T-helper 17 cell (primary cell): ENCODE measurements around the gene ARHGAP42. TPM values are rescaled to one million over a fixed set of nuclear protein-coding genes. Genes with fewer than 3 reads are reported as not detected.

Source experiments
- ATAC-seq: fragments of 150-1000 bp; cut with Tn5 transposase; 2 replicates; pipeline ENCODE4 v1.10.0; 2021; ENCODE audit warnings: mild to moderate bottlenecking, moderate library complexity
- DNase-seq, 3 donors: peaks; one replicate each; pipeline versions ENCODE4 v3.0.0 to v3.0.0-alpha.2; 2020 to 2021
- H3K9me3 ChIP-seq: one replicate; pipeline ENCODE4 v1.7.0; 2013; ENCODE audit warnings: low read length, mild to moderate bottlenecking; ENCODE audit not compliant: control insufficient read depth, poor library complexity, severe bottlenecking
- H3K27ac Mint-ChIP-seq: one replicate; pipeline ENCODE4 v1.8.0; 2022; ENCODE audit warnings: mild to moderate bottlenecking, moderate library complexity, mixed read lengths
- H3K27me3 Mint-ChIP-seq: one replicate; pipeline ENCODE4 v1.8.0; 2022; ENCODE audit warnings: mixed read lengths
- H3K36me3 Mint-ChIP-seq: one replicate; pipeline ENCODE4 v1.8.0; 2022; ENCODE audit warnings: low read depth, mixed read lengths
- H3K4me1 Mint-ChIP-seq: one replicate; pipeline ENCODE4 v1.8.0; 2022; ENCODE audit warnings: mild to moderate bottlenecking, mixed read lengths
- H3K4me3 Mint-ChIP-seq: one replicate; pipeline ENCODE4 v1.8.0; 2022; ENCODE audit warnings: mild to moderate bottlenecking, moderate library complexity, mixed read lengths
- total RNA-seq, 4 donors: library from RNA in 2 of 4; stranded (reverse) in 2 of 4; gene quantifications; one replicate each; pipeline ENCODE4 v1.2.3 and lab custom pipeline; 2022 to 2026

Gene ARHGAP42
- total RNA-seq, 2 donors from 2014 or later = 0.12 to 0.31 TPM

DNA sequence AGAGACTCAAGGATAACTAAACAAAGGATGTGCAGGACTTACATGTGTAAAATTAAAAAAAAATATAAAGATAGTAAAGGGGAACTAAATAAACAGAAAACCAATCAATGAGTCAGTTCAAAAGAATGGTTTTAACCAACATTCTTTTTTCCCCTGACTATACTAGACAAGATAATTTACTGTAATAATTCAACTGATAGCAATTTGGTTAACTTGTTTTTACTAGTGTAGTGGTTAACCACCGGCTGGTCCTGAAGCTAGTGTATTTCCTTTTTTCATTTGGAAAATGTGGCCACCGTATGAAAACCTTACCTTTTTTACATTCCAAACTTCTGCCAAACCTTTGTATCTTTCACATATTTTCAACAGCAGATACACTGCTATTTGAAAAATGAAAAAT, 123.1 kb downstream of the ARHGAP42 start:
- Mint-ChIP-seq H3K36me3 (no peaks in the 10 kb centered on the region), H3K27me3 (no peaks in the 10 kb centered on the region)
- no peaks in the 10 kb centered on the region for H3K9me3 ChIP-seq

DNA sequence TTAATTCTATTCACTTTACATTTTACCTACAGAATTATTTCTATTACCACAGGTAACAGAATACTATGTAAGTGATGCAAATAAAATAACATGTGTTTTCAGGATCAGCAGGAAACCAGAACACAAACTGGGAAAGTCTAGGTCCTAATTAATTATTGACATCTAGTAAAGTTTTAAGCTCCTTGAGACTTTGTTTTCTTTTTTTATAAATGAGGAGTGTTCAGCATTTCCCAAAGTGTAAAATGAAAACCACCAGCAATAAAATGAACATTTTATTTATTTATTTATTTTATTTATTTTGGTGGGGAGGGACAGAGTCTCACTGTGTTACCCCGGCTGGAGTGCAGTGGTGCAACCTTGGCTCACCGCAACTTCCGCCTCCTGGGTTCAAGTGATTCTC, 123.6 kb downstream of the ARHGAP42 start:
- H3K36me3 Mint-ChIP-seq = no peaks in the 10 kb centered on the region
- no peak overlapping the region for H3K27ac Mint-ChIP-seq
- no peaks in the 10 kb centered on the region for H3K4me1 Mint-ChIP-seq
- H3K27me3 Mint-ChIP-seq = no peaks in the 10 kb centered on the region
- no peak for DNase-seq
- no peaks in the 10 kb centered on the region for H3K9me3 ChIP-seq
- ATAC-seq = no peak
- H3K4me3 Mint-ChIP-seq = no peak overlapping the region

More for the DNA sequence above, 123.1 kb downstream of the ARHGAP42 start:
- DNase-seq (no peak), ATAC-seq (no peak)
- no peaks in the 10 kb centered on the region for H3K4me1 Mint-ChIP-seq
- no peak overlapping the region for H3K27ac Mint-ChIP-seq
- H3K4me3 Mint-ChIP-seq = no peak overlapping the region

GRCh38 chr11:100812517-100812916, 125.4 kb downstream of the ARHGAP42 start:
- no peak overlapping the region for H3K27ac Mint-ChIP-seq
- H3K4me1 Mint-ChIP-seq = no peaks in the 10 kb centered on the region
- no peak for ATAC-seq
- H3K4me3 Mint-ChIP-seq = no peak overlapping the region
- no peak for DNase-seq
- H3K9me3 ChIP-seq = no peaks in the 10 kb centered on the region
- no peaks in the 10 kb centered on the region for H3K36me3 Mint-ChIP-seq
- no peaks in the 10 kb centered on the region for H3K27me3 Mint-ChIP-seq

DNA sequence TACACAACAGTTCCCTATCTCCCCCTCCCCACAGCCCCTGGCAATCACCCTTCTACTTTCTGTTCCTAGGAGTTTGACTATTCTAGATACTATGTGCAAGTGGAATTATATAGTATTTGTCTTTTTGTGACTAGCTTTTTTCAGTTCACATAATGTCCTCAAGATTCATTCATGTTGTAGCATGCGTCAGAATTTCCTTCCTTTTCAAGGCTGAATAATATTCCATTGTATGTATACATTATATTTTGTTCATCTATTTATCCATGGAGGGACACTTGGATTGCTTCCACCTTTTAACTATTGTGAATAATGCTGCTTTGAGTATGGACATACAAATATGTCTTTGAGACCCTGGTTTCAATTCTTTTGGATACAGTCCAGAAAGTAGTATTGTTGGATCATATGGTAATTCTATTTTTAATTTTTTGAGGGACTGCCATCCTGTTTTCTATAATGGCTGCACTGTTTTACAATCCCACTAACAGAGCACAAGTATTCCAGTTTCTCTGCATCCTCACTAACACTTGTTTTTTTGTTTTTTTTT, 128.8 kb downstream of the ARHGAP42 start:
- no peak for ATAC-seq
- no peak overlapping the region for H3K4me3 Mint-ChIP-seq
- no peak for DNase-seq
- H3K36me3 Mint-ChIP-seq = no peaks in the 10 kb centered on the region
- no peaks in the 10 kb centered on the region for H3K9me3 ChIP-seq
- H3K4me1 Mint-ChIP-seq = no peaks in the 10 kb centered on the region
- H3K27me3 Mint-ChIP-seq = no peaks in the 10 kb centered on the region
- H3K27ac Mint-ChIP-seq = no peak overlapping the region

DNA sequence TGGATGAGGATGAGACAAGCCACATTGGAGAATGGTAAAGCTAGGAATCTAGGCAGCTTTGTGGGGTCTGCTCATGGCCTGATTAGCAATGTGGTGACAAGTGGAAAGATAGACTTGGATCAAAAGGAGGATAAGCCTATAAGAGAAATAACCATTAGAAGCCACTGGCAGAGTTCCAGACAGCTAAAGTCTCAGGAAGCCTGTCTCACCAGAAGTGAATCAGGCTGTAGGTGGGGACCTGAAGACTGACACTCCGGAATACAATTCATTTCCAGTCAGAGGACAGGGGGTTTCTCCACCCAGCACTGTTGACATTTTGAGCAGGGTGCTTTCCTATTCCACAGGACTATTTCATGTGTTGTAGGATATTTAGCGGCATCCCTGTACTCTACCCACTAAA, 129.7 kb downstream of the ARHGAP42 start:
- ATAC-seq (no peak), DNase-seq (no peak)
- Mint-ChIP-seq H3K36me3 (no peaks in the 10 kb centered on the region), H3K4me1 (no peaks in the 10 kb centered on the region), H3K27me3 (no peaks in the 10 kb centered on the region), H3K27ac (no peak overlapping the region), H3K4me3 (no peak overlapping the region)
- no peaks in the 10 kb centered on the region for H3K9me3 ChIP-seq

DNA sequence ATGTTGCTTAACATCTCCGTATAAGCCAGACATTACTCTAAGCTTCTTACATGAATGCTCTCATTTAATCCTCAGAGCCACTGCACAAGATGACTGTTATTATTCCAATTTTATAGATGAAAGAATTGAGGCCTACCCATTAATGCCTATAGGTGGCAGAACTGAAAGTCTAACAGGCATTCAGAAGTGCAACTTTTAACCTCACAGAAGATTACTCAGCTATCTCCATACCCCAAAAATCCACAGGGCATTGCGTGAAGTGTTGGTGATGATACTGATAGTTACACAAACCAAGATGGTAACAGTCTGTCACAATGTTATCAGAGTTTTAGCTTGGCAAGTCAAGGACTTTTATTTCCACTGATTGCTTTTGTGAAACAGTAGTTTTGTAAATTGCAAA, 130.5 kb downstream of the ARHGAP42 start:
- Mint-ChIP-seq H3K4me1 (no peaks in the 10 kb centered on the region), H3K27me3 (no peaks in the 10 kb centered on the region), H3K36me3 (no peaks in the 10 kb centered on the region), H3K4me3 (no peak overlapping the region), H3K27ac (no peak overlapping the region)
- H3K9me3 ChIP-seq = no peaks in the 10 kb centered on the region
- ATAC-seq (no peak), DNase-seq (no peak)

DNA sequence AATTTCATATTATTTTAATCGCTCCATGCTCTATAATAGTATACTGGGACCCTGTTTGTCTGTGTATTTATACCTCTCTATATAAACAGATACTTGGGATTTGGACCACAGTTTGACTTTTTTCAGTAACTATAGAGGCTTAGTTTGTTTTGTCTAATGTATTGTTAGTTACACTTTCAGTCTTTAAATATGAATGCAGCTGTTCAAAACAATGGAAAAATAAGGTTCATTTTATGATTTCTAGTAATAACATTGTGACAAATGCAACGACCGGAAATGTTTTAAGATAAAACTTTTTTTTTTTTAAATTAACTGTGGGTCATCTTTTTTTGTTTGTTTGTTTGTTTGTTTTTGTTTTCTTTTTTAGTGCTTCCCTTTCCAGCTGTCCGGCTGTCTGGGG, 133.5 kb downstream of the ARHGAP42 start:
- no peaks in the 10 kb centered on the region for H3K4me1 Mint-ChIP-seq
- no peaks in the 10 kb centered on the region for H3K9me3 ChIP-seq
- no peak overlapping the region for H3K27ac Mint-ChIP-seq
- H3K36me3 Mint-ChIP-seq = no peaks in the 10 kb centered on the region
- DNase-seq (no peak), ATAC-seq (no peak)
- H3K27me3 Mint-ChIP-seq = no peaks in the 10 kb centered on the region
- H3K4me3 Mint-ChIP-seq = no peak overlapping the region

- H3K9me3 ChIP-seq = no peaks in the 10 kb centered on the region
- DNase-seq (no peak), ATAC-seq (no peak)
- H3K36me3 Mint-ChIP-seq = no peaks in the 10 kb centered on the region
- H3K27me3 Mint-ChIP-seq = no peaks in the 10 kb centered on the region
- H3K4me3 Mint-ChIP-seq = no peak overlapping the region
- no peaks in the 10 kb centered on the region for H3K4me1 Mint-ChIP-seq
- H3K27ac Mint-ChIP-seq = no peak overlapping the region
Observed at GRCh38 chr11:100821198-100821597, 134.1 kb downstream of the ARHGAP42 start.

- DNase-seq (no peak), ATAC-seq (no peak)
- H3K4me1 Mint-ChIP-seq = no peaks in the 10 kb centered on the region
- no peaks in the 10 kb centered on the region for H3K27me3 Mint-ChIP-seq
- H3K4me3 Mint-ChIP-seq = no peak overlapping the region
- H3K9me3 ChIP-seq = no peaks in the 10 kb centered on the region
- H3K36me3 Mint-ChIP-seq = no peaks in the 10 kb centered on the region
- no peak overlapping the region for H3K27ac Mint-ChIP-seq
Observed at GRCh38 chr11:100823360-100823759, 136.3 kb downstream of the ARHGAP42 start.

DNA sequence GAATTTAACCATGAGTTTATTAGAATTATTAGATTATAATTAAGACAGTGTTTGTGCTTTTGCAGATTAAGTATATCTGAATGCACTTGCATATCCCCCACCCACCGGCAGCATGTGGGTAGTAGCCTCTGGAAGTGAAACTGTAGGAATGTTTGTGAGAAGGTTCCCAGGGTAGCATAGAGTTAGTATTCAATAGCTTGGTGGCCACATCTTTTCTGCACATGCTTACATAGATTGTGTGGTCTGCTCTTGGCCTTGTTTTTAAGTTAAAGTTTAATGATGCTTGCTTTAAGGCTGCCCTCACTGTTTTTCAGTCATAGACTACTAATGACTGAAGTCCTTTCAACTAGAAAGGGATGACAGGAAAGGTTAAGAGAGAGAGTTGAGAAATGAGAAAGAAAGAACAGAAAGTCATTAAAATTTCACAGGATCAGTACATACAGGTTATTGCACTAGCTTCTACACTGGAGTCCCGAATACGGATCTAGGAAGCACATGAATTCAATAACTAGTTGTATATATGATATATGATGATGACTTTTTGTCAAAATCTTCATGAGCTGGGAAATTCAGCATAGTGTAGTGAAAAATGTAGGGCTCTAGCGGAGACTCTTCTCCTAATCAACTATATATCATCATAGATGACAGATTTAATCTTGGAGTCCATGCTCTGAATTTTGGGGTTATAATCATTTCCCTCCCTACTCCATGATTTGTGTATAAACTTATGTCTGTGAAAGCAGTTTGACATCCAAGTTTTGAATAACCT, 137.1 kb downstream of the ARHGAP42 start:
- Mint-ChIP-seq H3K27ac (no peak overlapping the region), H3K4me3 (no peak overlapping the region), H3K36me3 (no peaks in the 10 kb centered on the region), H3K27me3 (no peaks in the 10 kb centered on the region), H3K4me1 (no peaks in the 10 kb centered on the region)
- ATAC-seq = no peak
- no peaks in the 10 kb centered on the region for H3K9me3 ChIP-seq
- no peak for DNase-seq

- DNase-seq = no peak
- H3K36me3 Mint-ChIP-seq = no peaks in the 10 kb centered on the region
- no peaks in the 10 kb centered on the region for H3K27me3 Mint-ChIP-seq
- no peaks in the 10 kb centered on the region for H3K9me3 ChIP-seq
- ATAC-seq = no peak
- H3K4me1 Mint-ChIP-seq = no peaks in the 10 kb centered on the region
- no peak overlapping the region for H3K4me3 Mint-ChIP-seq
- H3K27ac Mint-ChIP-seq = no peak overlapping the region
Observed at GRCh38 chr11:100825626-100826025, 138.5 kb downstream of the ARHGAP42 start.

- DNase-seq (no peak), ATAC-seq (no peak)
- no peaks in the 10 kb centered on the region for H3K9me3 ChIP-seq
- Mint-ChIP-seq H3K36me3 (no peaks in the 10 kb centered on the region), H3K4me3 (no peak overlapping the region), H3K4me1 (no peaks in the 10 kb centered on the region), H3K27me3 (no peaks in the 10 kb centered on the region), H3K27ac (no peak overlapping the region)
Observed at GRCh38 chr11:100827934-100828661, 141.0 kb downstream of the ARHGAP42 start.

- H3K4me3 Mint-ChIP-seq = no peak overlapping the region
- no peaks in the 10 kb centered on the region for H3K27me3 Mint-ChIP-seq
- ATAC-seq = no peak
Observed at GRCh38 chr11:100830274-100830673, 143.2 kb downstream of the ARHGAP42 start.

More at GRCh38 chr11:100830274-100830673, 143.2 kb downstream of the ARHGAP42 start:
- no peak for DNase-seq
- Mint-ChIP-seq H3K27ac (no peak overlapping the region), H3K36me3 (no peaks in the 10 kb centered on the region), H3K4me1 (no peaks in the 10 kb centered on the region)
- H3K9me3 ChIP-seq = no peaks in the 10 kb centered on the region
